NCI-H2227 treated with DMSO at 0.1 percent for 48 hours (cell line): ENCODE results near the gene TRAF3IP3.

Experiments
- DNase-seq: peaks from one replicate; lab custom pipeline; 2025; lab: John Stamatoyannopoulos, UW

Gene TRAF3IP3

GRCh38 chr1:209755926-209756614 lies at the start of gene TRAF3IP3:
TSS of gene TRAF3IP3 (plus strand) at chr1:209756053. CDS start at chr1:209760040, 3,987 bp downstream.
- no peak for DNase-seq

- DNase-seq = no peak
These were observed 49.2 kb upstream of the TRAF3IP3 start for GRCh38 chr1:209706622-209707021.

GRCh38 chr1:209707308-209707707 lies 48.5 kb upstream of the TRAF3IP3 start:
- no peak for DNase-seq

GRCh38 chr1:209708297-209708696 lies 47.6 kb upstream of the TRAF3IP3 start:
- no peak for DNase-seq

DNA sequence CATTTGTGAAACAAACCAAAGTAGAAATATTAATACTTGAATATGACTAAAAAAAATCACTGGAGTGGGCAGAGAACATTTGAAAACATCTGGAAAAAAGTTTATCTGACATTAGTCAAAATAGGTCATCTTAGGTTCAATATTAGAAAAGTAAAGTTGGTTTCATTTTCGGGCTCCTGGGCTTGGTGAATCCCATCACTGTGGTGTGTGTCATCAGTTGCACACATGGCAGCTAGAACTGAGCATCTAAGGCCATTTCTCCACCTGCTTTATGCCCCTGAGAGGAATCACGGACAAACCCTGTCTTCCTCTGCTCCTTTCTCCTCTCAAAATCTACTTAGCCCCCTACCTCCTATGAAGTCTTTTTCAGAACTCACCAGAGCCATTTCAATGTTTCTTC lies 45.8 kb upstream of the TRAF3IP3 start:
- DNase-seq = no peak

GRCh38 chr1:209710847-209711246 lies 45.0 kb upstream of the TRAF3IP3 start:
- no peak for DNase-seq

GRCh38 chr1:209714338-209714737 lies 41.5 kb upstream of the TRAF3IP3 start:
- DNase-seq = no peak

GRCh38 chr1:209715314-209715713 lies 40.5 kb upstream of the TRAF3IP3 start:
- no peak for DNase-seq

- no peak for DNase-seq
These were observed 38.0 kb upstream of the TRAF3IP3 start for GRCh38 chr1:209717818-209718217.

DNA sequence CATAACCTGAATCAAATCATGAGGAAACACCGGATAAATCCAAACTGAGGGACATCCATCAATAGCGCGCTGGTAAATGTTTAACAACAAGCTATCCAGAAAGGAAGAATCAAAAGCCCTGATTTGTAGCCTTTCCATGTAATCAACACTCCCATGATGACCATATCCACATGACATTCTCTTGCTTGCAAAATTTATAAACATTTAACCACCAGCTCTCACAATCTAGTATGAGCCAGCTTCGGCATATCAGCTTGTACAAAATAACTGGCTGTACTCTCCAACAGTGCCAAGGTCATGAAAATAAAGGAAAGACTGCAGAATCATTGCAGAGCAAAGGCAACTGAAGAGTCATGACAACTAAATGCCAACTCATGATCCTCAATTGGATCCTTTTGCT lies 35.5 kb upstream of the TRAF3IP3 start:
- no peak for DNase-seq

DNA sequence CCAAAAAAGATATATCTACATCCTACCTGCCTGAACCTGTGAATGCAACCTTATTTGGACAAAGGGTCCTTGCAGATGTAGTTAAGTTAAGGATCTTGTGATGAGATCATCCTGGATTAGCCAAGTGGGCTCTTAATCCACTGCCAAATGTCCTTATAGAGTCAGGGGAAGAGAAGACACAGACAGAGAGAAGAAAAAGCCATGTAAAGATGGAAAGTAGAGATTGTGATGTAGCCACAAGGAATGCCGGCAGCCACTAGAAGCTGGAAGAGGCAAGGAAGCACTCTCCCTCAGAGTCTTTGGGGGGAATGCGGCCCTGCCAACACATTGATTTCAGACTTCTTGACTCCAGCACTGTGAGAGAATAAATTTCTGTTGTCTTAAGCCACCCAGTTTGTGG lies 35.0 kb upstream of the TRAF3IP3 start:
- DNase-seq = no peak

GRCh38 chr1:209721323-209721722 lies 34.5 kb upstream of the TRAF3IP3 start:
- DNase-seq = no peak

DNA sequence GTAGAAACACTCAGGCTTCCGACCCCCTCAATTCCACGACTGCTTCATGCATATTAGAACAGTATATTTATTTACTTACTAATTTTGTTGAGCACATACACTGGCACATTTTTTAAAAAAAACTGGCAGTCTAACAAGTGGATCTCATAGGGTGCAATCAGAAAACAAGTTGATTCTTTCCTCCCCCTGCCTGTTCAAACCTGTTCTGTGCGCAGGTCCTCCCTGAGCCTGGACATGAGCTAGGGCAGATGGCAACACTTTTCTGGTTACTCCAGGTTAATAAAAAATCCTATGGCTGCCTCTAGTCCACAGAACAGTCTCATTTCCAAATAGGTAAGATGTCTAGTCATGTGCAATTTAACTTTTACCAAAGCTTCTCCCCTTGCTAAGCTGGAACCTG lies 32.6 kb upstream of the TRAF3IP3 start:
- DNase-seq = no peak

DNA sequence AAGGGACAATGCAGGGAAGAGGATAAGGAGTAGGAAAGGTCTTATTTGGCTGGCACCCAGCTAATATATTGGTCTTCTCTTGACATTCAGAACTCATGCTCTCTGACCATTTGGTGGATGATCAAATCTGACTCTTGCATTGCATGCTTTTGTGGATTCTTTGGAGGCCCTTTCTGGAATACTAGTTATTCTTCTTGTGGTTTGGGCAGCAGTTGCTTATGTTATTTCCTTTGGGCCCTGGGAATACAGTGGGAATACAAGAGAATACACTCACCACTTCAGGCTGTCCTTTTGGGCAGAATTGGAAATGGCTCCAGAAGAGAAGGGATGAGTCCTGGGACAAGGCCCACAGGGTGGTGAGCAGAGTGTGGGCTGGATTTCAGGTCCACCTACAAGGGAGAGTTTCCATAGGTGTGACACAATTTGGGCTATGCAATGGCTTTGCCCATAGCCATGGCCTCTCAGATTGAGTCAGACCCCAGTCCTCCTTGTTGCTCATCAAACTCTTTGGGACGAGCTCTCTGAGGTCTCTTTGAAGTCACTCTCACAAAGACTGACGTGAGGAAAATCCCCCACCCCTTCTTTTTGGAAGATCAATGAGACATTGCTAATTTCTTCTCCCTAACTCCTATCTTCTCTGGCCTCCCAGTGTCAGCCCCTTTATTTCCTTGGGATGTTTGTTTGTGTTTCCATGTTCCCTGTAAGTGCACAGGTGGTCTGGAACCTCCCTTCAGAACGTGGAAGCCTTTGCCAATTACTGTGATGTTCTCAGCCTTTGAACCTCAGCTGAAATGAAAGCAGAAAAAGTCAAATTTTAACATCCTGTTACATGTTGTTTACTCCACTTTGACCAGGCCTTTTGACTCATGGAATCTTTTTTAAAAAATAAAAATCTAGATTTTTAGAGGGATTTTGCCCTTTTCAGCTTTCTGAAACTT lies 31.8 kb upstream of the TRAF3IP3 start:
- no peak for DNase-seq

DNA sequence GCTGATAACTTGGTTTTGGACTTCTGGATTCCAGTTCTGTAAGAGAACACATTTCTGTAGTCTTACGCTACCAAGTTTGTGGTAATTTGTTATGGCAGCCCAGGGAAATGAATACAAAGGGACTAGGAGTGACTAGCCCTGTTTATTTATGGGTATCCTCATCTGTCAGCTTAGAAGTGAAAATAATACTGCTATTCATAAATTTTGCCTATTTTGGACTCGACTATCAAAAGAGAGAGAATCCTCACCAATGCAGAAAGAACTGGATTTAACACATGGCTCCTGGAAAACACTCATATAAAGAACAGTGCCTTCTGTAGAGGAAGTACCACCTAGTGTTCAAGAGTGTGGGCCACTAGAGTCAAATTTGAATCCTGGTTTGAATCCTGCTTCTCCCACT lies 28.6 kb upstream of the TRAF3IP3 start:
- no peak for DNase-seq

- DNase-seq = no peak
These were observed 28.1 kb upstream of the TRAF3IP3 start for GRCh38 chr1:209727785-209728184.

DNA sequence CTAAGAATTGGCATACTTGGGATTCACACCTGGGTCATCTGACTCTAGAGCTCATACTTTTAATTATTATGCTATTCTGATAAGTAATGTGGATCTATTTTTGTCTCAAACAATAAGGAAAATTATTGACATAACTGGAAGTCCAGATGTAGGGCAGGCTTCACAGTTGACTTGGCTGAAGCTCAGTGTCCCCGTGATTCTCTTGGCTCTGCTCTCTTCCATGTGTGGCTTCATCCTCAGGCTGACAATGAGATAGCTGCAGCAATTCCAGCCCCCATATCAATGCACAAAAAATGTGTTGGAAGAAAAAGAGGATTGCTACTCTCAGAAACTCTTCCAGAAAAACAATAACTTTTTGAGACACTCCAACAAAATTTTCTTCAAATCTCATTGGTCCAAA lies 27.4 kb upstream of the TRAF3IP3 start:
- DNase-seq = no peak

DNA sequence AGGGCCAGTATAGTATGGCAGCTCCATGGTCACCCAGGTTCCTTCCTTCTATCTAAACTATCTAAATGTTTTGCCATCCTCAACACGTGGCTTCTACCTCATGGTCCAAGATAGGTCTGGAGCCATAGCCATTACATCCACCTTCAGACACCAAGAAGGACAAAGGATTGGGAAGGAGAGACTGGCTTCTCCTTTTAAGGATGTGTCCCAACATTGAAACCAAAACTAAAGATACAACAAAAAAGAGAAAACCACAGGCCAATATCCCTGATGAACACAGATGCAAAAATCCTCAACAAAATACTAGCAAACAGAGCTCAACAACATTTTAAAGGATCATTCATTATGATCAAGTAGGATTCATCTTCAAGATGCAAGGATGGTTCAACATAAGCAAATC lies 26.4 kb upstream of the TRAF3IP3 start:
- DNase-seq = no peak

DNA sequence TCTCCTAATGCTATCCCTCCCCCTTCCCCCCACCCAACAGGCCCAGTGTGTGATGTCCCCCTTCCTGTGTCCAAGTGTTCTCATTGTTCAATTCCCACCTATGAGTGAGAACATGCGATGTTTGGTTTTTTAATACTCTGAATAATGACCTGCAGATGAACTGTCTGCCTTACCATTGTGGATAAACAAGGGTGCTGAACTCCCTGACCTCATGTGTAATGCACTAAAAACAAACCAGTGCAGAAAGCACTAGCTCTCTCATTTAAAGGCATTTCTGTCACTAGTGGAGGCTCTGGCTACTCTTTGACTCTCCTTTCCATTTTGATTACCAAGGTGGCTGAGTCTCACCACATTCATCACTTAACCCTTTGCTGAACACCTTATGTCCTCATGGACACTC lies 23.1 kb upstream of the TRAF3IP3 start:
- no peak for DNase-seq

- DNase-seq = no peak
These were observed 22.3 kb upstream of the TRAF3IP3 start for GRCh38 chr1:209733409-209734192.

DNA sequence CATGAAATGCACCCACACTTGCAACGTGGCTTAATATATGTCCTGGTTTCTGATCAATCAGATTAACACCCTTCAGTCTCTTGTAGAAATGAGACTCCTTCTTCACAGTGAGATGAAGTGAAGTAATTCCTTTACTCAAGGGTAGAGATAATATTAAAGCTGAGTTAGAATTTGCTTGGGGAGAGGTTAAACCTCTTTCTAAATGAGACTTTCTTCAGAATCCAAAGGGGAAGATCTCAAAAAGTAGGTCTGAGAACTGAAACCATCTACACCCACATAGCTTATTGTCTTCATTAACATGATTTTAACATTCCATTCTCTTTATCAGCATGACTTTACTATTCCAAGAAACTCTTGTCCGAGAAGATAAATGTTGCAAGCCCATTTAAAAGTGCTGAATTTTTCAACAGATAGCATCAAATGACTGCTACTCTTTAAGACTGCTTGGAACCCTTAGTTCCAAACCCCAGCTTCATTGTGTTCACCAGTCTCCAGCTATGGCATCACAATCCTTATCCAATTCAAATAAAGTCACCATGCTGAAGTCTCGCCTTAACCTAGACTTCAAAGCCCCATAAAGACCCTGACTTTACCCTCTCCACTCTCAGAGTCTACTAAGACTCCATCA lies 19.2 kb upstream of the TRAF3IP3 start:
- DNase-seq = no peak

DNA sequence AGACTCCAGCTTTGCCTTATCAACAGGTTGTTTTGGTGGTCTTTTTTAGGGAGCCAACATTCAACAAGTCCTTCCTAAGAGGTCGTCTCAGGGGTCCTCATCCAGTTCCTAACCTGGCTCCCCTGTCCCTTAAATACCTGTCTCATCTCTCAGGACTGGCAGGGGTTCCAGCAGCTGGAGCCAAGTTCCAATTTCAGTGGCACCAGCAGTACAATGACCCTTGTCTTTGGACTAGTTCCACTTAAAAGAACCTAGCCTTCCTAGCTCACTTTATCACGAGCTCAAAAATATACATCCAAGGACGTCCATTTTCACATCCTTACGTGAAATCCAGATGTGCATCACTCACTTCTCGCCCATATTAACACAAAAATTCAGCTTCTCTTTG lies 18.7 kb upstream of the TRAF3IP3 start:
- no peak for DNase-seq
